Progenitor cell of endocrine pancreas (in vitro differentiated cells): ENCODE data around the gene DET1. TPM values are rescaled to one million over a fixed set of nuclear protein-coding genes. Genes with fewer than 3 reads are reported as not detected.

Experiments
- DNase-seq: peaks from one replicate; pipeline ENCODE4 v3.0.0; 2021; ENCODE audit warnings: low spot score; ENCODE audit not compliant: unreplicated experiment
- H3K27ac Mint-ChIP-seq: 2 replicates; pipeline ENCODE4 v1.8.0; 2021; ENCODE audit warnings: mild to moderate bottlenecking, moderate library complexity, mixed read lengths
- H3K27me3 Mint-ChIP-seq: 2 replicates; pipeline ENCODE4 v1.8.0; 2021; ENCODE audit warnings: mixed read lengths
- H3K36me3 Mint-ChIP-seq: 2 replicates; pipeline ENCODE4 v1.8.0; 2022; ENCODE audit warnings: mixed read lengths; ENCODE audit not compliant: insufficient read depth
- H3K4me1 Mint-ChIP-seq: 2 replicates; pipeline ENCODE4 v1.8.0; 2021; ENCODE audit warnings: low read depth, mixed read lengths
- H3K4me3 Mint-ChIP-seq: 2 replicates; pipeline ENCODE4 v1.8.0; 2021; ENCODE audit warnings: low read depth, mild to moderate bottlenecking, moderate library complexity, mixed read lengths
- H3K9me3 Mint-ChIP-seq: 2 replicates; pipeline ENCODE4 v1.8.0; 2021; ENCODE audit warnings: low read depth, mixed read lengths
- CTCF ChIP-seq: fragments of 200-600 bp; sonication (generic); IDR thresholded peaks from one replicate; pipeline ENCODE4 v1.5.0; 2021; ENCODE audit warnings: antibody characterized with exemption, mild to moderate bottlenecking; ENCODE audit not compliant: unreplicated experiment
- total RNA-seq: library from RNA; stranded (reverse); gene quantifications from 2 replicates; pipeline ENCODE4 v1.2.1, GENCODE V29; 2021

Gene DET1
- total RNA-seq, 1 donor from 2014 or later: 11.8 TPM

DNA sequence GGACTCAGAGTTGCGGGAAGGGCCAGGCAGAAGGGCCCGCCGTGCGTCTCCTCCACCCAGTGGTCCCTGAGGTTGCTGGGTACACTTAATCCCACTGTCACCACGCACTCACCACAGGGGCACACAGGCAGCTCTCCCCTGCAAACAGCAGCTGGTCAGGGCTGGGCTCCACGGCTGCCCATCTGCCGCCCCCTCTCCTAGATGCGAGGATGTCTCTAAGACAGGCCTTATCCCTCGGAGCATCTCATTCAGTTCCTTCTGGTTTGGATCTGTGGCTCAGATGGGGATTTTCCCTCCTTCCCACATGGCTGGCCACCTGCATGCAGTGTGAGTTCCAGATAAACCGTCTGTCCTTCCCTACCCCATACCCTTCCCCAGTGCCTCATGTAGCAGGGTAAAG is 52.6 kb downstream of the DET1 start:
- Mint-ChIP-seq H3K27ac (no peak overlapping the region), H3K36me3 (no peaks in the 10 kb centered on the region), H3K9me3 (no peaks in the 10 kb centered on the region), H3K4me1 (no peaks in the 10 kb centered on the region), H3K27me3 (no peaks in the 10 kb centered on the region), H3K4me3 (no peak overlapping the region)
- DNase-seq: no peak
- TF ChIP-seq CTCF: no peak

DNA sequence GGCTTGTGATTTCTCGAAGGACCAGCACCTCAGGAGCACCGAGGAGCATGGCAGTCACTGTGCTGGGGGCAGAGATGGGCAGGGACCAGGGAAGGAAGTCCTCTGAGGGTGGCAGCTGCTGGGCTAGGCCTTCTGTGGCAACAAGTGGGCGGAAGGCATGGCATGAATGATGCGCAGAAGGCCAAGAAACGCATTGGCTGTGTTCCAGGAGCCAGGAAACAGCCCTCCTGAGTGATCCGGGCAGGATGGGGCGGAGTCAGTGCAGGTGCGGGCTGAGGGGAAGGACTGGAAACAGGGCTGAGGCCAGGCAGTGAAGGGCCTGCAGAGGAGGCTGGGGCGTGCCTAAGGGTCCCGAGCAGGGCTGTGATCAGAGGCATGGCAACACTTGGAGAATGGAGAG is 55.3 kb downstream of the DET1 start:
- Mint-ChIP-seq H3K4me1 (no peaks in the 10 kb centered on the region), H3K27me3 (peaks cover 6% of the 10 kb centered on the region), H3K36me3 (no peaks in the 10 kb centered on the region), H3K4me3 (no peak overlapping the region), H3K9me3 (no peaks in the 10 kb centered on the region), H3K27ac (peak overlapping the region; percentile 49)
- no peak for DNase-seq
- TF ChIP-seq CTCF: no peak

GRCh38 chr15:88490036-88490435 is 56.4 kb downstream of the DET1 start:
- Mint-ChIP-seq H3K4me3 (no peak overlapping the region), H3K9me3 (no peaks in the 10 kb centered on the region), H3K27me3 (peaks cover 9% of the 10 kb centered on the region), H3K36me3 (no peaks in the 10 kb centered on the region), H3K4me1 (no peaks in the 10 kb centered on the region), H3K27ac (no peak overlapping the region)
- no peak for DNase-seq
- no peak for TF ChIP-seq CTCF

DNA sequence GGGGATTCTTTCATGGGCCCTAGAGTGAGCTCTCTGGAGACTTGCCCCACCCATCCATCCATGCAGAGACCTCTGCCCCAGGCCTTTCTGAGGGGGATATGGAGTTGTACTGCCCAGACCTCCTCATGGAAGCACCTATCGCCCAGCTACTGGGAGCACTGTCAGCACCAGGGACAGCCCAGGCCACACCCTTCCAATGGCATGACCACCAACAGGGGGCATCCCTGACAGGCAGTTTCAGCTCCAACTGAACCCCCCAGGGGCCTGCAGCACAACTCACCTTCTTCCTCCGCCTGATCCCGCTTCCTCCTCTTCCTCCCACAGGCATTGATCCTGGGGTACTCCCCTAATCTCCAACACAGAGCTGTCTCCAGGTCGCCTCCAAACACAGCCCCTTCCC is 57.2 kb downstream of the DET1 start:
- no peak for TF ChIP-seq CTCF
- no peak for DNase-seq
- Mint-ChIP-seq H3K4me1 (peaks cover 2% of the 10 kb centered on the region), H3K4me3 (no peak overlapping the region), H3K9me3 (no peaks in the 10 kb centered on the region), H3K27me3 (peaks cover 9% of the 10 kb centered on the region), H3K27ac (no peak overlapping the region), H3K36me3 (no peaks in the 10 kb centered on the region)

GRCh38 chr15:88487796-88488523 is 58.5 kb downstream of the DET1 start:
- Mint-ChIP-seq H3K4me1 (peaks cover 2% of the 10 kb centered on the region), H3K27me3 (peaks cover 12% of the 10 kb centered on the region), H3K36me3 (no peaks in the 10 kb centered on the region), H3K4me3 (no peak overlapping the region), H3K27ac (no peak overlapping the region), H3K9me3 (no peaks in the 10 kb centered on the region)
- DNase-seq: no peak
- no peak for TF ChIP-seq CTCF
